ENCODE measurements around the gene PHPT1. TPM values are rescaled to one million over a fixed set of nuclear protein-coding genes. Genes with fewer than 3 reads are reported as not detected.

Gene PHPT1
- total and polyA plus RNA-seq, 2 of the 8 experiments (the other 6 are each of a cell fraction or from before 2014, with no cell fraction given), result 109 to 226 TPM

GRCh38 chr9:136889858-136890257 is 40.6 kb downstream of the PHPT1 start:
- peaks cover 0 to 6% (median 2%) of the 10 kb centered on the region in 4 experiments; a peak in 4 of 7 replicates for H3K4me1 ChIP-seq (replicated peaks in 1 of 4; ENCODE audit: control insufficient read depth in 3 of 4, insufficient read depth in 4 of 4, low read length in 3 of 4)
- no peaks in the 10 kb centered on the region for H3K9me3 ChIP-seq (ENCODE audit: insufficient read depth in 2 of 2, low read depth in 1 of 2, low read length in 1 of 2)
- H3K4me3 ChIP-seq (ENCODE audit: extremely low read depth in 1 of 4, insufficient read depth in 2 of 4, low read depth in 3 of 4, low read length in 4 of 4), result no peak overlapping the region
- H3K23ac ChIP-seq (ENCODE audit: insufficient read length), result no peak overlapping the region
- no peak overlapping the region for H4K91ac ChIP-seq (replicated peaks; ENCODE audit: insufficient read length, low read length)
- H3K9ac ChIP-seq (replicated peaks in 1 of 4; ENCODE audit: extremely low read depth in 1 of 4, low read depth in 3 of 4, low read length in 3 of 4), result no peak overlapping the region
- no peak overlapping the region for H3K14ac ChIP-seq (ENCODE audit: insufficient read length)
- H3K18ac ChIP-seq (ENCODE audit: extremely low read depth, low read length), result no peak overlapping the region
- H2BK5ac ChIP-seq (ENCODE audit: low read depth, low read length), result peak overlapping the region; percentile 66; the same call in 1 of the 2 replicates
- H3K4ac ChIP-seq (replicated peaks; ENCODE audit: insufficient read length, low read depth, low read length), result no peak overlapping the region
- 97% methylated on average over 29 of the region's 42 CpGs; no CpG with 5 or more reads in 1 of the 2 experiments for WGBS, 2 experiments (ENCODE audit: extremely low coverage in 1 of 2, insufficient coverage in 1 of 2, insufficient read length in 1 of 2, insufficient replicate concordance in 2 of 2, low coverage in 1 of 2, low lambda C conversion rate in 2 of 2, missing lambda C conversion rate in 1 of 2)
- H4K20me1 ChIP-seq (replicated peaks in 1 of 2; ENCODE audit: control insufficient read depth in 1 of 2, insufficient read depth in 2 of 2, low read length in 2 of 2), result peaks cover 15 to 16% of the 10 kb centered on the region in 2 experiments
- H3K79me2 ChIP-seq (ENCODE audit: control insufficient read depth in 1 of 2, insufficient read depth in 2 of 2, low read length in 2 of 2), result peaks cover 17 to 75% of the 10 kb centered on the region in 2 experiments; a peak in 3 of 4 replicates
- ChIA-PET CTCF (ENCODE audit: partially characterized antibody) (interaction anchor here (0.8 to 1.3 kb wide), 3 partner anchors 21 to 139 kb away, joined by 3 to 4 read pairs (median 3); partner anchors contain the start of gene AJM1), POLR2A (ENCODE audit: partially characterized antibody) (interaction anchor here (0.7 kb wide), 1 partner anchor 8 kb away, joined by 3 read pairs; no protein-coding TSS in a partner anchor)
- H3K36me3 ChIP-seq (ENCODE audit: control insufficient read depth in 2 of 4, insufficient read depth in 4 of 4, low read length in 3 of 4), result peaks cover 0 to 14% (median 0%) of the 10 kb centered on the region in 4 experiments; a peak in 2 of 8 replicates
- no peak overlapping the region for H3K4me2 ChIP-seq (ENCODE audit: insufficient read depth in 1 of 2, low read depth in 2 of 2, low read length in 2 of 2)
- H3K27me3 ChIP-seq (replicated peaks in 1 of 4; ENCODE audit: control insufficient read depth in 3 of 4, extremely low read depth in 1 of 4, insufficient read depth in 3 of 4, low read length in 3 of 4), result no peaks in the 10 kb centered on the region
- H2BK120ac ChIP-seq (replicated peaks; ENCODE audit: low read depth, low read length), result no peak overlapping the region
- DNase-seq (ENCODE audit: low read depth in 1 of 2, low spot score in 2 of 2) (no peak), FAIRE-seq (no peak)
- no peak overlapping the region for H2AFZ ChIP-seq (ENCODE audit: low read length)
- no peak overlapping the region for H4K5ac ChIP-seq (ENCODE audit: insufficient read length, low read depth, low read length)
- H2BK12ac ChIP-seq (ENCODE audit: low read depth, low read length), result no peak overlapping the region
- H3K23me2 ChIP-seq (ENCODE audit: low read depth, low read length), result peaks cover 5% of the 10 kb centered on the region; the same call in 1 of the 2 replicates
- peaks cover 13% of the 10 kb centered on the region for H3K79me1 ChIP-seq (ENCODE audit: low read depth, low read length)
- H2BK15ac ChIP-seq (ENCODE audit: low read length), result no peak overlapping the region
- H3K27ac ChIP-seq (ENCODE audit: low read depth, low read length), result no peak overlapping the region
- H4K8ac ChIP-seq (ENCODE audit: extremely low read depth, insufficient read depth, low read length), result no peak overlapping the region; the same call in 1 of the 2 replicates
- H2AK5ac ChIP-seq (ENCODE audit: low read depth, low read length), result no peak overlapping the region
- no peak overlapping the region for H3K56ac ChIP-seq (replicated peaks; ENCODE audit: insufficient read length, low read depth, low read length)
- no peak overlapping the region for H2BK20ac ChIP-seq (ENCODE audit: low read length)
- TF ChIP-seq CTCF (IDR thresholded peaks at IDR 0.05; ENCODE audit: control extremely low read depth in 1 of 3, insufficient read depth in 1 of 3, low read depth in 1 of 3, low read length in 3 of 3) (no peak), POU5F1 (IDR thresholded peaks at IDR 0.05; ENCODE audit: low read depth, low read length) (no peak), CTBP2 (IDR thresholded peaks at IDR 0.05; ENCODE audit: borderline replicate concordance, insufficient read depth, insufficient read length, low read length) (no peak), ATF3 (IDR thresholded peaks at IDR 0.05; ENCODE audit: insufficient read depth, low read depth, low read length) (no peak), HDAC6 (IDR thresholded peaks at IDR 0.05; ENCODE audit: low read depth, low read length) (no peak), ATF2 (IDR thresholded peaks at IDR 0.05; ENCODE audit: low read length) (no peak), EZH2 (IDR thresholded peaks at IDR 0.05; ENCODE audit: low read depth, low read length, severe bottlenecking) (no peak)
